Endodermal cell (in vitro differentiated cells): Measurements from ENCODE around the gene RAB4A. TPM values are rescaled to one million over a fixed set of nuclear protein-coding genes. Genes with fewer than 3 reads are reported as not detected.

ENCODE experiments used
- DNase-seq: peaks from one replicate; pipeline ENCODE4 v3.0.0-alpha.2; 2017
- H3K27ac ChIP-seq: 2 replicates; pipeline ENCODE4 v1.5.1; 2013; ENCODE audit warnings: mild to moderate bottlenecking, low read depth, low read length, moderate library complexity
- H3K27me3 ChIP-seq: 2 replicates; pipeline ENCODE4 v1.6.1; 2013; ENCODE audit warnings: mild to moderate bottlenecking, low read length, moderate library complexity; ENCODE audit not compliant: insufficient read depth, control insufficient read depth, poor library complexity, severe bottlenecking
- H3K36me3 ChIP-seq: 2 replicates; pipeline ENCODE4 v1.7.0; 2013; ENCODE audit warnings: mild to moderate bottlenecking, low read length, moderate library complexity; ENCODE audit not compliant: control insufficient read depth, insufficient read depth
- H3K4me1 ChIP-seq: one replicate; pipeline ENCODE4 v1.7.0; 2013; ENCODE audit warnings: low read length; ENCODE audit not compliant: control insufficient read depth, insufficient read depth
- H3K4me3 ChIP-seq: 2 replicates; pipeline ENCODE4 v1.5.1; 2013; ENCODE audit warnings: mild to moderate bottlenecking, low read length, moderate library complexity
- H3K9ac ChIP-seq: 2 replicates; pipeline ENCODE4 v1.6.1; 2013; ENCODE audit warnings: mild to moderate bottlenecking, low read length, moderate library complexity; ENCODE audit not compliant: poor library complexity, severe bottlenecking; ENCODE audit errors: extremely low read depth
- H3K9me3 ChIP-seq: 2 replicates; pipeline ENCODE4 v1.6.1; 2013; ENCODE audit warnings: mild to moderate bottlenecking, low read length, moderate library complexity; ENCODE audit not compliant: control insufficient read depth
- H3K27ac Mint-ChIP-seq: 2 replicates; pipeline ENCODE4 v1.8.0; 2020; ENCODE audit warnings: mixed read lengths
- H3K27me3 Mint-ChIP-seq: 2 replicates; pipeline ENCODE4 v1.8.0; 2021; ENCODE audit warnings: mild to moderate bottlenecking, mixed read lengths; ENCODE audit not compliant: insufficient read depth
- H3K36me3 Mint-ChIP-seq: 2 replicates; pipeline ENCODE4 v1.8.0; 2020; ENCODE audit warnings: low read depth, mixed read lengths
- H3K4me1 Mint-ChIP-seq: 2 replicates; pipeline ENCODE4 v1.8.0; 2020; ENCODE audit warnings: mixed read lengths
- H3K4me3 Mint-ChIP-seq: 2 replicates; pipeline ENCODE4 v1.8.0; 2020; ENCODE audit warnings: mild to moderate bottlenecking, moderate library complexity, mixed read lengths
- H3K9me3 Mint-ChIP-seq: 2 replicates; pipeline ENCODE4 v1.8.0; 2020; ENCODE audit warnings: mild to moderate bottlenecking, mixed read lengths
- WGBS, 2 experiments: methylation state at CpG; one replicate each; pipeline versions ENCODE4 v1.1.5 to v1.1.7; 2013; ENCODE audit warnings: missing lambda C conversion rate in 2 of 2, mixed read lengths in 1 of 2; ENCODE audit not compliant: insufficient coverage in 1 of 2, insufficient read length in 1 of 2; 5-methylcytosine and 5-hydroxymethylcytosine counted together
- total RNA-seq, 2 donors: library from RNA; stranded (reverse); fragmentation: NEBNext Ultra II Directional in 1 of 2; extraction: Animal tissue kit (Norgen Biotek cat#: 25700) in 1 of 2; gene quantifications; 2 replicates in 1 of 2; 3 replicates in 1 of 2; pipeline ENCODE4 v1.2.1, GENCODE V29; 2021
- TF ChIP-seq, protein P1 (sequence below): fragments of 200-600 bp; sonication (generic); conservative IDR thresholded peaks from 2 replicates; pipeline ENCODE4 v1.5.0; 2021; ENCODE audit warnings: antibody characterized with exemption, mild to moderate bottlenecking

The RAB4A gene
- total RNA-seq, 2 donors from 2014 or later = 46.2 to 48.9 TPM

GRCh38 chr1:229349463-229350385 lies 78.8 kb downstream of the RAB4A start:
- no peaks in the 10 kb centered on the region for H3K4me1 Mint-ChIP-seq
- TF ChIP-seq, protein P1, sequence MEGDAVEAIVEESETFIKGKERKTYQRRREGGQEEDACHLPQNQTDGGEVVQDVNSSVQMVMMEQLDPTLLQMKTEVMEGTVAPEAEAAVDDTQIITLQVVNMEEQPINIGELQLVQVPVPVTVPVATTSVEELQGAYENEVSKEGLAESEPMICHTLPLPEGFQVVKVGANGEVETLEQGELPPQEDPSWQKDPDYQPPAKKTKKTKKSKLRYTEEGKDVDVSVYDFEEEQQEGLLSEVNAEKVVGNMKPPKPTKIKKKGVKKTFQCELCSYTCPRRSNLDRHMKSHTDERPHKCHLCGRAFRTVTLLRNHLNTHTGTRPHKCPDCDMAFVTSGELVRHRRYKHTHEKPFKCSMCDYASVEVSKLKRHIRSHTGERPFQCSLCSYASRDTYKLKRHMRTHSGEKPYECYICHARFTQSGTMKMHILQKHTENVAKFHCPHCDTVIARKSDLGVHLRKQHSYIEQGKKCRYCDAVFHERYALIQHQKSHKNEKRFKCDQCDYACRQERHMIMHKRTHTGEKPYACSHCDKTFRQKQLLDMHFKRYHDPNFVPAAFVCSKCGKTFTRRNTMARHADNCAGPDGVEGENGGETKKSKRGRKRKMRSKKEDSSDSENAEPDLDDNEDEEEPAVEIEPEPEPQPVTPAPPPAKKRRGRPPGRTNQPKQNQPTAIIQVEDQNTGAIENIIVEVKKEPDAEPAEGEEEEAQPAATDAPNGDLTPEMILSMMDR = no peak
- Histone ChIP-seq H3K9me3 (peaks cover 12% of the 10 kb centered on the region), H3K9ac (no peak overlapping the region), H3K27me3 (peaks cover 21% of the 10 kb centered on the region), H3K27ac (no peak overlapping the region), H3K36me3 (no peaks in the 10 kb centered on the region), H3K4me1 (no peaks in the 10 kb centered on the region), H3K4me3 (no peak overlapping the region)
- H3K27ac Mint-ChIP-seq = no peak overlapping the region
- H3K36me3 Mint-ChIP-seq = no peaks in the 10 kb centered on the region
- WGBS, 2 experiments = 90 to 97% methylated on average over 7 to 8 of the region's 8 CpGs
- peaks cover 22% of the 10 kb centered on the region for H3K27me3 Mint-ChIP-seq
- peaks cover 8% of the 10 kb centered on the region for H3K9me3 Mint-ChIP-seq
- no peak overlapping the region for H3K4me3 Mint-ChIP-seq
- DNase-seq = no peak

GRCh38 chr1:229352975-229353374 lies 82.1 kb downstream of the RAB4A start:
- WGBS, 2 experiments = 89 to 96% methylated on average over 2 of the region's 2 CpGs
- H3K9ac ChIP-seq = no peak overlapping the region
- Mint-ChIP-seq H3K27ac (no peak overlapping the region), H3K27me3 (peaks cover 2% of the 10 kb centered on the region), H3K9me3 (peaks cover 19% of the 10 kb centered on the region), H3K36me3 (no peaks in the 10 kb centered on the region), H3K4me1 (no peaks in the 10 kb centered on the region), H3K4me3 (no peak overlapping the region)
- H3K9me3 ChIP-seq = peaks cover 24% of the 10 kb centered on the region
- no peaks in the 10 kb centered on the region for H3K36me3 ChIP-seq
- no peak overlapping the region for H3K4me3 ChIP-seq
- TF ChIP-seq, protein P1 = no peak
- no peak for DNase-seq
- H3K4me1 ChIP-seq = no peaks in the 10 kb centered on the region
- peaks cover under 1% of the 10 kb centered on the region for H3K27me3 ChIP-seq
- H3K27ac ChIP-seq = no peak overlapping the region

GRCh38 chr1:229354226-229354625 lies 83.3 kb downstream of the RAB4A start:
- no peaks in the 10 kb centered on the region for H3K36me3 Mint-ChIP-seq
- no peak for DNase-seq
- H3K4me3 Mint-ChIP-seq = no peak overlapping the region

More at GRCh38 chr1:229354226-229354625, 83.3 kb downstream of the RAB4A start:
- H3K9me3 Mint-ChIP-seq = peaks cover 19% of the 10 kb centered on the region
- H3K9me3 ChIP-seq = peaks cover 24% of the 10 kb centered on the region
- H3K27me3 Mint-ChIP-seq = peaks cover 2% of the 10 kb centered on the region
- H3K4me3 ChIP-seq = no peak overlapping the region
- TF ChIP-seq, protein P1 = no peak
- H3K9ac ChIP-seq = no peak overlapping the region
- H3K27me3 ChIP-seq = no peaks in the 10 kb centered on the region
- H3K4me1 Mint-ChIP-seq = no peaks in the 10 kb centered on the region
- no peaks in the 10 kb centered on the region for H3K4me1 ChIP-seq
- no peaks in the 10 kb centered on the region for H3K36me3 ChIP-seq
- no peak overlapping the region for H3K27ac ChIP-seq
- H3K27ac Mint-ChIP-seq = no peak overlapping the region

Other genes starting within 250 kb of the RAB4A start
- 10 to 100 TPM in 1 of 2 donors, 1 to 10 TPM in 1; 9.3 to 10.9 TPM for gene CCSAP, start 71.9 kb downstream of the RAB4A start, total RNA-seq
- gene ACTA1, start 163.0 kb downstream of the RAB4A start, total RNA-seq = 10 to 100 TPM in 1 of 2 donors, 1 to 10 TPM in 1; 8.2 to 17.3 TPM
- gene NUP133, start 237.2 kb downstream of the RAB4A start, total RNA-seq = 10 to 100 TPM; 67.8 to 68.4 TPM